HG03558 (cell line): ENCODE data around the gene IER5.
A peak's percentile ranks its signal among the peaks of the same experiment; 100 is the strongest.
"Not testable (repeated sequence)": the region's sequence is repeated elsewhere in the genome, so short reads cannot be mapped to it uniquely, and the experiment has no call there.

Experiments
- ATAC-seq: cut with Tn5 transposase; IDR thresholded peaks from one replicate; pipeline ENCODE4 v1.9.1; 2021; ENCODE audit warnings: moderate number of reproducible peaks; ENCODE audit not compliant: unreplicated experiment; ENCODE audit errors: extremely low read depth

The IER5 gene

DNA sequence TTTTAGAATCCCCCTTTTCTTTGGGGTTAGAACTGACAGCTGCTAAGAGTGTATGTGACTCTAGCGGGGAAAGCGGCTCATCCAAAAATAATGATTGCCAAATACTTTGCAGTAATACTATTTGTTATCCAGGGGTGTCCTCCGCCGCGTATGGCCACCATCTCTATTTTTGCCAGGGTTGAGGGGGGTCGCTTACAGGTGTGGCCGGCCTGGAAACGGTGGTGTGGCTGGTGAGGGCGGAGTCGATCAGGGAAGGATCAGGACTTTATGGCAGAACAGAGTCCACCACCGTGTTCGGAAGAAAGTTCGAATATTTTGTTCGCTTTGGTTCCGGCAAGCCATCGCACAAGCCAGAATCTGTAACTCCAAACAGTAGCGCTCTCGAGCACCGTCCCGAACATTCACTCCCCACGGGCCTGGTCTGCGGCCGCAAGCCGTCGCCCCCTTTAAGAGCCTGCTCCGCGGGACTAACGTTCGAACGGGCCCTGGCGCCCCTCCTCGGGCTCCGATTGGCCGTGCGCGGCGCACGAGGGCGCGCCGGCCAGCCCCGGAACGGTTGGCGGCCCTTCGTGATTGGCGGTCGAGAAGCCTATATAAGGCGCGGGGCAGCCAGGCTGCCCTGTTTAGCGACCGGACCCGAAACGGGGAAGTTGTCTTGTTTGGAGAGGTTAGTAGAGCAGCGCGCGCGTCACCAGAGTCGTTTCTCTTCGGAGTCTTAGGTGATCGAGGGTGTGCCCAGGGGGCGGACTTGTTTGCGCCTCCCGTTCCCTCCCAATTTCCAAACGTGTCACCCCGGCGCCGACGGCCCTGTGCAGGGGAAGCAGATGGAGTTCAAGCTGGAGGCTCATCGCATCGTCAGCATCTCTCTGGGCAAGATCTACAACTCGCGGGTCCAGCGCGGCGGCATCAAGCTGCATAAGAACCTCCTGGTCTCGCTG lies at the start of gene IER5:
Gene IER5, plus strand, starts transcription at position 622 of the 938 bp plus-strand sequence. Its CDS starts 203 bp downstream, at position 825.
- peak; percentile 38 for ATAC-seq

DNA sequence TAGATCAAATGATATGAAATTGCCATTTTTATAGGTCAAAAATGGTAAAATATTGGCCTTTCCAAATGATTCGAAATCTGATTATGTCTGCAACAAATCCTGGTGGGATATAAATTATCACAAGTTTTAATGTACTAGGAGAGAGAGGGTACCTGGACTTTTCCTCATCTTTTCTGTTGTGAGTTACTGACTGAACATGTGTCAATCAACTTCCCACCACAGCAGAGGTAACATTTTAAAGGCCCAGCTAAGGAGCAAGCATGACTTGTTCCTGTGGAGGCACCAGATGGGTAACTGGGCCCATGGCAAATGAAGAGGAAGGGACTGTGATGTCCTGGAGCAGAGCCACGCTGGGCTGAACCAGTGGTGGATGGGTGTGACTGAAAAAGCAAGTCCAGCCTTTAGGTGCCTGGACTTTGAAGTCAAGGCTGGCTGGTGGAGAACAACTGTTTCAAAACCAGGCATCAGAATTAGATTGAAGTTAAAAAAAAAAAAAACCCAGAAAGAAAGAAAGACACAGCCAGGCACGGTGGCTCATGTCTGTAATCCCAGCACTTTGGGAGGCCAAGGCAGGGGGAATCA lies 48.1 kb upstream of the IER5 start:
- no peak for ATAC-seq

DNA sequence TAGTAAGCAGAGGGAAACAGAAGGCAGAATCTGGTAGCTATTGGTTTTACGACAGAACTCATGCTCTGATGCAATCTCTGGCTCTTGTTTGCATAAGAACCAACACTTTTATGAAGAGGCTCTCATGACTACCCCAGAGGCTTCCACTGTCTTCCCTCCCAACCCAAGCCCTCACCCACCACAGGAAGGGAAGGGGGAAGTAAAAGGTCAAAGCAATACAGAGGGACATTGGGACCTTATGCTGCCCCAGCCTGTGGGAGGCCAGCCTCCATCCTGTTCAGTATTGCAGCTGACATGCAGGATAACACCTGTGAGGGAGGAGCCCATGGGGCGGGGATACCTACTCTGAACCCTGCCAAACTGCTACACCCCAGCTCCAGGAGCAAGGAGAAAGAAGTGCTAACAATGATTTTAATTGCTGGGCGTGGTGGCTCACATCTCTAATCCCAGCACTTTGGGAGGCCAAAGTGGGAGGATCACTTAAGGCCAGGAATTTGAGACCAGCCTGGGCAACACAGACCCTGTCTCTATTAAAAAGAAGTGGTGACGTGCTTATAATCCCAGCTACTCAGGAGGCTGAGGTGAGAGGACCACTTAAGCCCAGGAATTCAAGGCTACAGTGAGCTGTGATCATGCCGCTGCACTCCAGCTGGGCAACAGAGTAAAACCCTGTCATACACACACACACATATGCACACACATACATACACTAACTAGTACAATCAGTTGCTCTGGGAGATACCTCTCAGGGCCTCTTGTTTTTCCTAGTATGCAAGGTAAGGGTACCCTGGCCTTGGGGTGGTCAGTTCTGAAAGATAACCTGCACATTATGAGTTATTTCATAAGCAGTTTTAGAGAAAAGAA lies 45.2 kb upstream of the IER5 start:
- ATAC-seq, result no peak

DNA sequence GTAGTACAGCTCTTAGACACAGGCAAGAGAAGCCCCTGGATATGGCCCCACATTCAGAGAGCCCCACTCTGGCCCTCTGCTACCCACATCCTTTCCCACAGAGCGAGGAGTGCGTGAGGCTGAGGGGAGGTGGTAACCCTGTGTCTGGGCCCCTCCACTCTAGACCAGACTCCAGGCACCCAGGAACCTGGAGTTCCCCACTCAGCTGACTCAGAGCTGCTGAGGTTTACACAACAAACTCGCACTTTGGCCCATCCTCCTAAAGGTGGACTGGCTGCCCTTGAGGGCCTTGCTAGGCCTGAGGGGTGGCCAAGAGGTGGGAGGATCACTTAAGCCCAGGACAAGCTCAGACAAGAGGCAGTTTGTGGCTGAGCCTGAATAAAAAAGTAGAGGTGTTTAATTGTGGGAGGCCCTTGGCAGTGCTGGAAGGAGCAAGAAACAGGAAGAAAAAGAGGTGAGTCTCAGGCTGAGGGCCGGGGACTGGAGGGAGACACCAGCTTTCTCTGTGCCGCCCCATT lies 44.0 kb upstream of the IER5 start:
- no peak for ATAC-seq

DNA sequence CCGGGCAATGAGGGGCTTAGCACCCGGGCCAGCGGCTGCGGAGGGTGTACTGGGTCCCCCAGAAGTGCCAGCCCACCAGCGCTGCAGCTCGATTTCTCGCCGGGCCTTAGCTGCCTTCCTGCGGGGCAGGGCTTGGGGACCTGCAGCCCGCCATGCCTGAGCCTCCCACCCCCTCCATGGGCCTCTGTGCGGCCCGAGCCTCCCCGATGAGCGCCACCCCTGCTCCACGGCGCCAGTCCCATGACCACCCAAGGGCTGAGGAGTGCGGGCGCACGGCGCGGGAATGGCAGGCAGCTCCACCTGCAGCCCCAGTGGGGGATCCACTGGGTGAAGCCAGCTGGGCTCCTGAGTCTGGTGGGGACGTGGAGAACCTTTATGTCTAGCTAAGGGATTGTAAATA lies 42.6 kb upstream of the IER5 start:
- ATAC-seq, result not testable (repeated sequence)

DNA sequence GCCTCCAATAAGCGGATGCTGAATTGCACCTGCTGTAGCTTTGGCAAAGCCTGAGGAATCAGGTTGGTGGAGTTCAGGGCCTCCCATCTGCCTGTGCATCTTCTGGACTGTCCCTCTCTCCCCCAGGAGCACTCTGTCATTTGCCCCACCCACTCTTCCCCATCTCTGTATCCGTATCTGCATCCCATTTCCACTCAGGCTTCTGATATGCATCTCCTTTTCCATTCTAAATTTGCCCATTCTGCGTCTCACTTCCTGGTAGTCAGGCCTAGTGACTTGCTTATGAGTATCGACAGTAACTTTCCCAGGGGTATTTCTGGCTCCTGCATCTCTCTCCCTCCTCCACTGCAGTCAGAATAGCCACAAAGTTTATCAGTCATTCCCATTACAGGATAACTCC lies 39.1 kb upstream of the IER5 start:
- ATAC-seq, result no peak

DNA sequence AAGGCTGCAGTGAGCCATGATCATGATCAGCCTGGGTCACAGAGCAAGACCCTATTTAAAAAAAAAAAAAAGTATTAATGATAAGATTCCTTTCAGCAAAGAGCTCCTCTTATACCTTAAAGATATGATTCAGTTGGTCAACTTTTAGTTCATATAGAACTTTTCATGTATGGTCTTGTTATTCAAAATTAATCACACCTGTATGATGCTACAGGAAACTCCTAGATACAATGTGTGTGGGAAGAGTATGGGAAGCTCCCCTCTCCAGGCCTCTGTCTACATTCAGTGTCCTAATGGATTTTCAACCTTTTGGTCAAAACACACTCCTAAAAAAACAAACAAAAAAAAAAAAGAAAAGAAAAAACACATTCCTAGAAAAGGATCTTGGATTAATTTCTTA lies 37.6 kb upstream of the IER5 start:
- ATAC-seq, result no peak

DNA sequence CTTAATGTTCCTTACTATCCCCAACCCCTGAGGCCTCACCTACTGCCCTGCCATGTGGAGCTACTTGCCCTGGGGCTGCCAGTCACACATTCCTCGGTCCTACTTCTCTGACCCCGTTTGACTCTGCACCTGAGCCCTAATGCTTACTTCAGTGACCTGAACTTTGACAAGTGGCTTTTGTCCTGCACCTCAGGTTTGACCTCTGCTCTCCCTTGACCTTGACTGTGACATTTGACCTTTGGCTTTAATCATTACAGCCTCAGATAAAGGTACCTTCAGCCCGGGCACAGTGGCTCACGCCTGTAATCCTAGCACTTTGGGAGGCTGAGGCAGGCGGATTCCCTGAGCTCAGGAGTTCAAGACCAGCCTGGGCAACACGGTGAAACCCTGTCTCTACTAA lies 31.9 kb upstream of the IER5 start:
- no peak for ATAC-seq

DNA sequence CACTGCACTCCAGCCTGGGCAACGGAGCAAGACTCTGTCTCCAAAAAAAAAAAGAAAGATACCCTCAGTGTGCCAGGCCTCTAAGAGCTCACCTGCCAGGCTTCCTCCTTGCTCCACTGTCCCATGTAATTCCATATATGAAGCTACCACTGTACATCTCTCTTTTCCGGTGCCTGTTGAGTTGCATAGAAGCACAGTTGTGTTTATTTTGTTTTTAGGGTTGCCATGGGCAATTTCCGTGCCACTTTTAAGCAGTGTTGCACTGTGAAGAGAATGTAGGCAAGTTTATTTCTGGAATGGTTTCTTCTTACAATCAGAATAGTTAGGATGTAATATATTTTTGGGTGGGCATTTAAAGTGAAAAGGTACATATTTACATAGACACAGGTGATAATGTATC lies 31.4 kb upstream of the IER5 start:
- no peak for ATAC-seq

DNA sequence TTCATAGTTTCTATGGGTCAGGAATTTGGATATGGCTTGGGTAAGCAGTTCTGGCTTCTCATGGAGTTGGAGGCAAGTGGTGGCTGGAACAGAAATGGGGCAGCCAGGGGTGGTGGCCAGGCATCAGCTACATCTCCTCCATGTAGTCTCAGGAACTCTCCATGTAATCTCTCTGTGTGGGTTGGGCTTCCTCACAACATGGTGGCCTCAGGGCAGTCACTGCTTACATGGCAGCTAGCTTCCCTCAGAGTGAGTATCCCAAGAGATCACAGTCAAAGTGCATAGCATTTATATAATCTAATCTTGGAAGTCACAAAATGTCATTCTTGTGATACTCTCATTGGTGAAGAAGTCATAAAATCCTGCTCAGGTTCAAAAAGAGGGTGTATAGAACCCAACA lies 29.1 kb upstream of the IER5 start:
- ATAC-seq, result no peak

DNA sequence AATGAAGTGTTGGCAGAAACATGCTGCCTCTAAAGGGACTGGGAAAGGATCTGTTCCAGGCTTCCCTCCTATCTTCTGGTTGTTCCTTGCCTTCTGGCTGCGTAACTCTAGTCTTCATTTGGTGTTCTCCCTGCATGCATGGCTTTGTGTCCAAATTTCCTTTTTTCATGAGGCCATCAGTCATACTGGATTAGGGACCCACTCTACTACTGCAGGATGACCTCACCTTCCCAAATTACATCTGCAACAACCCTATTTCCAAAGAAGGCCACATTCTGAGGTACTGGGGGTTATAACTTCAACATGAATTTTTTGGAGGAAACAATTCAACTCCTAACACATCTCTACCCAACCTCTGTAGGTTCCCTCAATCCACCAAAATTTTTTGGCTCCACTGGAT lies 28.4 kb upstream of the IER5 start:
- no peak for ATAC-seq

DNA sequence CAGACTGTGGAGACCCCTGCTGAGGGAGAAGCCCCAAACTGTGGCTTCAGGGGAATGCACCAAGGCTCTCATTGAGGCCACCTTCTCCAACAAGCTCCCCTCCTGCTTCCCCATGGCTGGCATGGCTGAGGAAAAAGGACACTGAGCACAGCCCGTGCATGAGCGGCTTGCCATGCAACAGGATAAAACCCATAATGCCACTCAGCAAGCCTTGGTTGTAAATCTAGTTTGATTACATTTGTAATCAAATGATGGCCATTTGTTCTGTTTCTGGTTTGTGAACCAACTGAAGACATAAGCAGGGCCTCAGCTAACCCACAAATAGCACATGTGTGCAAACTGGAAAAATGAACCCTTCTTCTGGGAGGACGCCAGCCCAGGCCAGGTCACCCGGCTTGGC lies 27.6 kb upstream of the IER5 start:
- not testable (repeated sequence) for ATAC-seq

DNA sequence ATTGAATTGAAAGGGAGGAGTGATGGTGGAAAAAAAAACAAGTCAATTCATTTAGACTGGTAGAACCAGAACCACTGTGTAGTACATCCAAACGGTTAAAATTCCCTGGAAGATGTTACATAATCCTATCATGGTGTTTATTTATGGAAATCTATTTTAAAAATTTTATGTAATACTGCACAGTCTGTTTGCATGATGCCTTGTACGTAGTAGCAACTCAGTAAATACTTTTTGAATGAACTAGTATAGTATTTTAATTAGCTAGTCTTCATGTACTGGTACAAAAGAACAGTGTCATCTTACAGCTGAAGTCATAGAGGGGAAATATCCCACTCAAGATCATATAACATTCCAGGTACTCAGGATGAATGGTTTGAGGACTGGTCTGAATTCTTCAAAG lies 27.0 kb upstream of the IER5 start:
- ATAC-seq, result no peak

DNA sequence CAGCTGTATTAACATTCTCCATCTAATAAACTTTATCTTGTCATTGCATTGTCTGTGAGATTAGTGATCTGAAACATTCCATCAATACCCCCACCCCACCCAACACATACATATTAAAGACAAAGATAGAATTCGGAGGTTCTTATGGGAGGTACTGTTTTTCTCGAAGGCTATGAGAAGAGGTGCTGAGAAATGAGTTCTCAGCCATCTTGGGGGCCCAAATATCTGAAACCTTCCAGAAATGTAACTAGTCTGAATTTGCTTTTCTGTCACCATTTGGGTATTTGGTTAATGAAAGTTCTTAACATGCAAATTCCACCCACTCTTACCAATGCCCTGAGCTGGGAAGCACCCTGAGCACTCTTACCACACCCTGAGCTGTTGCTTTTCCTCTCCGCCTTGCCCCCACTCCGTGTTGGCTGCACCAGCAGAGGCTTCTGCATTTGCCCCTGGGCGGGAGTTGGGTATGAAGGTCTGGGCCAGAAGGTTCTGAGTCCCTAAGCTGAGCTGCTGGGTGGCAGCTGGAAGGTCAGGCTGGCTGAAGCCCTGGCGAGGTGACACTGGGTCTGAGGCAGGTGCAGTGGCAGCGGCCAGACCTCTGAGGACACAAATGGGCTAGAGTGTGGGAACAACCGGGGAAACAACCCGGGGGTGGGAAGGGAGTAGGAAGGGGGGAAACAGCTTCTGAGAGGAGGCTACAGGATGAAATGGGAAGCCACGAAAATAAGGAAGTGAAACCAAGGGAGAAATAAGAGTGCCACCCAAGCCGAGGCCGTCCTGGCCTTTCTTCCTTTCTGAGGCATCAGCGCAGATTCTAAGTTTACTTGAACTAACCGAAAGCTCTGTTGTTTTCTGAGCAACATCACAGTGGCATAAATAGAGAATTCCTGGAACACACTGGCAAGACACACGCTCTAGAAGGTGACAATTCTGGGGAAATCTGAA lies 26.3 kb upstream of the IER5 start:
- ATAC-seq, result peak; percentile 58

DNA sequence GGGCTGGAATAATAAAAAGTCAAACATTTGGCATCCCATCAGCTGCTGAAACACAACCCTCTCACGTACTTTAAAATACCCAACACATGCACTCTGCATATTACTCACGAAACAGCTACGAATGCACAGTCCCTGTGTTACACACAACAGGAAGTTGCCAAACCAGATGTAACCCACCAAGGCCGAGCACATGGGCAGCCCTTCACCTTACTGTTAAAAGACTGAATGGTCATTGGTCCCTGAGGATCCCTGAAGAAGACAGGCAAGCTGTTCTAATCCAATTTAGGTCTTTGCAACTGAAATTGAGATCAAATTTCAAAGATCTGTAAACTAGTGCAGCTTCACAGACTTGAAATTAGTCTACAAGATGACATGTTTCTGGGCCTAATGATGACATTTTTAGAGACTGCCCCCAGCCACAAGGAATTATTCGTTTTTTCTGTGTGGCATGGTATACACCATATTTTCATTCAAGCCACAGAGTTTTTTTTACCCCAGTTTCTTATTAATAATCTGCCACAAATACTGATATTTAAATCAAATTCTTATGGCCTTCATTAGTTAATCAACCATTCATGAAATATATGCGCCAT lies 25.6 kb upstream of the IER5 start:
- ATAC-seq, result peak; percentile 65

DNA sequence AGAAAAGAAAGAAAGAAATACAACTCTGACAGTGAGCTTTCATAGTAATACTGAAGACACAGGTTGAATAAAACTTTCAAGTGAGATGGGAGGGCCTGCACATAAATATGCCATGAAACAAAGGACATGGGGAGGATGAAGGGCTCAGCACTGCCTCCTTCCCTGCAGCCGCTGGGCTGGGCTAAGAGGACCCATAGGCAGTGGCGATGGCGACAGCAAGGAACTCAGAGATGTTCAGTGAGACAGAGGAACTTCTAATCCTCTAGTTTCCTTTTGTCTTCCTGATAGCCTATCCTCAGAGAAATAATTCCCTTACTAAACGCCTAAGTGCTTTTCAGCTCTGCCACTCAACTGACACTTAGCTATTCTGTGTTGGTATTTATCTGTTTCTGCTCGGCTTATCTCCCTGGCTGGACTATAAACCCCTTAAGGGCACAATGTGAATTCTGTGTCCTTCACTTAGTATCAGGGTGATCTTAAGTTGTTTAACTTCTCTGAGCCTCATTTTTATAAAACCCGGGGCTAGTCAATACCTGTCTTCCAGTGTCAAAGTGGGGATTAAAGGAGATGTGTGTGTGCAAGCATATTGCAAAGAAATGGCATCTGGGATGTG lies 24.4 kb upstream of the IER5 start:
- no peak for ATAC-seq

DNA sequence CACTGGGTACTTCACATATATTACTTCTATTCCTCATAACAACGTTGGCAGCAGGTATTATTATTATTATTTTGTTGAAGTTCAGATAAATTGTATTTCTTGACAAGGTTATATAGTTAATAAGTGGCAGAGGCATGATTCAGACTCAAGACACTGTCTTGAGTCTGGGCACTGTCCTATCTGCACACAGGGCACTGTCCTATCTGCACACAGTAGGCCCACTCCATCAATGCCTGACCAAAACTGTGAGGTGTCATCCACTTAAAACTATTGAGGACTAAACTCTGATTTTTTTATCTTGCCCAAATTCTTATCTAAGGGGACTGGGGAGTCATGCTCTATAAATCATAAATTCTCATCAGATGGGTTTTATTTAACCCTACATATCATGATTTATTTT lies 23.8 kb upstream of the IER5 start:
- ATAC-seq, result no peak

DNA sequence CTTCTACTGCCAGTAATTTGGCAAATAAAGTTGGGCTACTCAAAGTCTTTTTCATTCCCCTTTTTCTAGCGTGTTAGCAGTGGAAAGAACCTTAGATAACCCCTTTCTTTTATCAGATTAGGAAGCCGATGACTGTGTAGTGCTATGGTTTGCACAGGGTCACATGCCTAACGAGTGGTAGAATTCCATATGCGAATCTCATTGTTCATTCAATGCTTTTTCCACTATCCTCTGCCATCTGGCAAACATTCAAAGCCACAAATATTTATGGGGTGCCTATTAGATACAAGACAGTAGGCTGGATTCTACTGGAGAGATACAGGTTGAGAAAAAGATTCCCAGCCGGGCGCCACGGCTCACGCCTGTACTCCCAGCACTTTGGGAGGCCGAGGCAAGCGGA lies 14.9 kb upstream of the IER5 start:
- ATAC-seq, result no peak
